Gastroesophageal sphincter (tissue), 3 donors: ENCODE results near the gene SLC27A2.

Experiments
- EP300 ChIP-seq: sonication (generic); formaldehyde crosslinking; IDR thresholded peaks from one replicate; pipeline ENCODE4 v1.6.1; 2017; ENCODE audit warnings: antibody characterized with exemption, mild to moderate bottlenecking
- TF ChIP-seq, protein P1 (sequence below), 4 experiments: fragments of 200-600 bp in 2 of 4; fragments of 450-650 bp in 2 of 4; sonication (generic) in 1 of 4; IDR thresholded peaks; one replicate each; pipeline ENCODE4 v1.5.1; 2017 to 2019; ENCODE audit warnings: antibody characterized with exemption in 4 of 4, mild to moderate bottlenecking in 2 of 4, moderate library complexity in 2 of 4

GRCh38 chr15:50151476-50151875, 30.5 kb upstream of the SLC27A2 start:
- TF ChIP-seq, protein P1, sequence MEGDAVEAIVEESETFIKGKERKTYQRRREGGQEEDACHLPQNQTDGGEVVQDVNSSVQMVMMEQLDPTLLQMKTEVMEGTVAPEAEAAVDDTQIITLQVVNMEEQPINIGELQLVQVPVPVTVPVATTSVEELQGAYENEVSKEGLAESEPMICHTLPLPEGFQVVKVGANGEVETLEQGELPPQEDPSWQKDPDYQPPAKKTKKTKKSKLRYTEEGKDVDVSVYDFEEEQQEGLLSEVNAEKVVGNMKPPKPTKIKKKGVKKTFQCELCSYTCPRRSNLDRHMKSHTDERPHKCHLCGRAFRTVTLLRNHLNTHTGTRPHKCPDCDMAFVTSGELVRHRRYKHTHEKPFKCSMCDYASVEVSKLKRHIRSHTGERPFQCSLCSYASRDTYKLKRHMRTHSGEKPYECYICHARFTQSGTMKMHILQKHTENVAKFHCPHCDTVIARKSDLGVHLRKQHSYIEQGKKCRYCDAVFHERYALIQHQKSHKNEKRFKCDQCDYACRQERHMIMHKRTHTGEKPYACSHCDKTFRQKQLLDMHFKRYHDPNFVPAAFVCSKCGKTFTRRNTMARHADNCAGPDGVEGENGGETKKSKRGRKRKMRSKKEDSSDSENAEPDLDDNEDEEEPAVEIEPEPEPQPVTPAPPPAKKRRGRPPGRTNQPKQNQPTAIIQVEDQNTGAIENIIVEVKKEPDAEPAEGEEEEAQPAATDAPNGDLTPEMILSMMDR (IDR thresholded peaks at IDR 0.05): no peak
- no peak for TF ChIP-seq EP300
